NCI-H146 treated with DMSO at 0.1 percent for 48 hours (cell line): ENCODE measurements around the gene GRIK2.
A peak's percentile ranks its signal among the peaks of the same experiment; 100 is the strongest.

Source experiments
- DNase-seq: peaks from one replicate; lab custom pipeline; 2025; ENCODE audit not compliant: unreplicated experiment; lab: John Stamatoyannopoulos, UW

Gene GRIK2

GRCh38 chr6:101537753-101538316, 144.3 kb downstream of the GRIK2 start:
- no peak for DNase-seq

- DNase-seq = no peak
Observed at GRCh38 chr6:101539510-101540245, 146.2 kb downstream of the GRIK2 start.

- DNase-seq = no peak
Observed at GRCh38 chr6:101541894-101542293, 148.4 kb downstream of the GRIK2 start.

- peak; percentile 14 for DNase-seq
Observed at GRCh38 chr6:101543796-101544195, 150.3 kb downstream of the GRIK2 start.

- DNase-seq = no peak
Observed at GRCh38 chr6:101544286-101544685, 150.8 kb downstream of the GRIK2 start.

- no peak for DNase-seq
Observed at GRCh38 chr6:101545191-101545590, 151.7 kb downstream of the GRIK2 start.

GRCh38 chr6:101550451-101550850, 156.9 kb downstream of the GRIK2 start:
- DNase-seq = peak; percentile 51

- DNase-seq = no peak
Observed at GRCh38 chr6:101554231-101554630, 160.7 kb downstream of the GRIK2 start.

- no peak for DNase-seq
Observed at GRCh38 chr6:101558712-101559111, 165.2 kb downstream of the GRIK2 start.

- DNase-seq = no peak
Observed at GRCh38 chr6:101572627-101573026, 179.1 kb downstream of the GRIK2 start.

GRCh38 chr6:101577091-101577490, 183.6 kb downstream of the GRIK2 start:
- no peak for DNase-seq

- no peak for DNase-seq
Observed at GRCh38 chr6:101578306-101578705, 184.8 kb downstream of the GRIK2 start.

- DNase-seq = no peak
Observed at GRCh38 chr6:101582792-101583191, 189.3 kb downstream of the GRIK2 start.

GRCh38 chr6:101585501-101585900, 192.0 kb downstream of the GRIK2 start:
- no peak for DNase-seq

GRCh38 chr6:101588343-101588742, 194.8 kb downstream of the GRIK2 start:
- DNase-seq = no peak

- DNase-seq = no peak
Observed at GRCh38 chr6:101595276-101595675, 201.8 kb downstream of the GRIK2 start.

- DNase-seq = no peak
Observed at GRCh38 chr6:101597693-101598092, 204.2 kb downstream of the GRIK2 start.

GRCh38 chr6:101605426-101605825, 211.9 kb downstream of the GRIK2 start:
- DNase-seq = no peak

- DNase-seq = no peak
Observed at GRCh38 chr6:101605874-101606273, 212.4 kb downstream of the GRIK2 start.

- no peak for DNase-seq
Observed at GRCh38 chr6:101607111-101607690, 213.7 kb downstream of the GRIK2 start.

- DNase-seq = no peak
Observed at GRCh38 chr6:101608703-101609102, 215.2 kb downstream of the GRIK2 start.

- DNase-seq = no peak
Observed at GRCh38 chr6:101613556-101613955, 220.0 kb downstream of the GRIK2 start.
